NCI-H446 (cell line): ENCODE measurements around the gene GPSM3.
"Not testable (repeated sequence)": the region's sequence is repeated elsewhere in the genome, so short reads cannot be mapped to it uniquely, and the experiment has no call there.

Experiments used
- DNase-seq, 2 experiments: peaks; one replicate each; lab custom pipeline; 2025; lab: John Stamatoyannopoulos, UW

GPSM3 gene

DNA sequence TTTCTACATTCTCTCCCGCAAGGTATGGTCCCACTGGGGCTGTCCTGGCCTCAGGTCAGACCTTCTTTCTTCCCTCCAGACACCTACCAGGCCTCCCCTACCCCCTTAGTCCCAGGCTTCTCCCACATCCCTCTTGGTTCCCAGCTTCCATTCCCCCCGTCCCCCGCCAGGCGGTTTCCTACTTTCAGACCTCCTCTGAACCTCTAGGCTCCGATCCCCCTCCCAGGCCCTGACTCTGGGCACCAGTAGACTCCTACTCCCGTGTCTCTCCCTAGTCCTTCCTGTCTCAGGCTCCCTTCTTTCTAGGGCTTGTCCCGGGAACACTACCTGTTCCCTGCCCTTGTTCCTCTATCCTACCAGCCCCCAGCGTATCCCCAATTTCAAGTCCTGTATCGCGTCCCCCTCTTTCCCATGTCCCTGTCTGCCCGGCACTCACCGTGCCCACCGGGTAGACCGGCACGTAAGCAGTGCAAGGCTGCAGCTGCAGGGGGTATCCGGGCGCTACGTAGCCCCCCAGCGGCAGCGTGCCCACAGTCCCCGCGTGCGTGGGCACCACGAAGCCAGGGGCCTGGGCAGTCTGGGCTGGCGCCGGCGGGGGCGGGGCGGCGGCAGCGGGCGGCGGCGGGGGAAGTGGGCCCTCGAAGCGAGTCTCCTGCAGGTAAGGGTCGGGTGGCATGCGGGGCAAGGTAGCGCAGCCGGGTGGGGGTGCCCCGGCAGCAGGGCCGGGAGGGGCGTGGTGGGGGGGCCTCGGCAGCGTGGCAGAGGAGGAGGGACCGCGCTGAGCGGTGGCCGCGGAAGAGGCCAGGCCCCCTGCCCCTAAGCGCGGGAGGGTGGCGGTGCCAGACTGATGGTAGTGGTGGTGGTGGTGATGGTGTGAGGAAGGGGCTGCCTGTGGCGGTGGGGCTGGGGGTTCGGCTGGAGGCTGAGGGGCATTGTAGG lies 42.2 kb downstream of the GPSM3 start:
- DNase-seq: no peak

- DNase-seq: no peak
Measured at GRCh38 chr6:32149092-32149755, 43.2 kb downstream of the GPSM3 start.

DNA sequence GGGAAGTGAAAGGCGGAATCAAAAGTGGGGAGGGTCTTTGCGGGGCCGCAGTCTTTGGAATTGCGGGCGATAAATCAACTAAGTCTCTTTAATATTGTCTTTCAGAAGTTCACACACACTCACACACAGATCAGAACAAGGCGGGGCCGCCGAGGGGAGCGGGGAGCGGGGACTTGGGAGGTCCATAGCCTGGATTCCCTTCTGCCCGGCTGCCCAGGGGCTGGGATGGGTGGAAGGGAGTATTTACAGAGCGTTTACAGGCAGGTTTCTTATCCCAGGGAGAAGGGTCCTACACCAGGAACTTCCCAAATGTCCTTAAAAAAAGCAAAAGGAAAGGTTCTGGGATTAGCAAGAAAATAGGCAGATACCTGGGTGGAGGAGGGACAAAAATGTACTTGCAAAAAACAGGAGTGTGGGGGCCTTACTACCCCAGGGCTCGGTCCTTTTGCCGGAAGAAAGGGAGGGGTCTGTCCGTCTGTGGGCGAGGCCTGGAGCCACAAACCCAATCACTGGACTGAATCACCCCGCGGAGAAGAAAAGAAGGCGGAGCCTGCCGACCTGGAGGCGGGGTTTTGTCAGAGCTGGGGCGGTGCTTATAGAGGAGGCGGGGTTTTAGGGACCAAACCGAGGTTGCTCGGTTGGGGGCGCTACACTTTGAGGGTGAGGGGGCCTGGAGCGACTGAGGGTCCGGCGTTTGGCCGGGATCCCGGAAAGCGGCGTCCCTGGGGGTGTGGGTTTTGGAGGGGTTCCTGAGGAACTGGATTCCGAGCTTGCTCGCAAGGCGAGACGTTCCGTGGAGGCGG lies 44.0 kb downstream of the GPSM3 start:
- no peak for DNase-seq

GRCh38 chr6:32147401-32148132 lies 44.9 kb downstream of the GPSM3 start:
- no peak for DNase-seq

DNA sequence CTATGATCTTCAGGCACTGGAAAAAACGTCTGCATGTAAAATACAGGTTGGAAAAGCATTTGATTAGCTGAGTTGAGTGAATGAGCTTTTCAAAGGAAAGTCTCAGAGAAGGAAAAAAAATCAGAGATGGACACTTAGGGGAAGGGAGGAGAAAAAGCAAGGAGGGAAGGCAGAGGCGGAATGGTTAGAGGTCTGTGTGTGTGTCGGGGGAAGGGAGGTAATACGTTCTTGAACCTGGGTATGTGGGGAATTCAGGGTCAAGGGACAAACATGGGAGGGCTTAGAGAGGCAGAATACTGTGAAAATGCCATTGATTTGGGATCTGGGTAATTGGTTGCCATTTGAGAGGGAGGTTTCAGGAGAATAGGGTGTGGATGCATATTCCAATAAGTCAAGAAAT lies 45.8 kb downstream of the GPSM3 start:
- DNase-seq: no peak

- no peak for DNase-seq
Measured at GRCh38 chr6:32146287-32146686, 46.2 kb downstream of the GPSM3 start.

GRCh38 chr6:32144238-32144637 lies 48.2 kb downstream of the GPSM3 start:
- DNase-seq: not testable (repeated sequence)
